Measurements from ENCODE around the gene SLC8A2. TPM values are rescaled to one million over a fixed set of nuclear protein-coding genes. Genes with fewer than 3 reads are reported as not detected.

SLC8A2 gene
- total and polyA plus RNA-seq, 10 of the 15 experiments (the other 5 are each of a cell fraction or from before 2014, with no cell fraction given): not detected

DNA sequence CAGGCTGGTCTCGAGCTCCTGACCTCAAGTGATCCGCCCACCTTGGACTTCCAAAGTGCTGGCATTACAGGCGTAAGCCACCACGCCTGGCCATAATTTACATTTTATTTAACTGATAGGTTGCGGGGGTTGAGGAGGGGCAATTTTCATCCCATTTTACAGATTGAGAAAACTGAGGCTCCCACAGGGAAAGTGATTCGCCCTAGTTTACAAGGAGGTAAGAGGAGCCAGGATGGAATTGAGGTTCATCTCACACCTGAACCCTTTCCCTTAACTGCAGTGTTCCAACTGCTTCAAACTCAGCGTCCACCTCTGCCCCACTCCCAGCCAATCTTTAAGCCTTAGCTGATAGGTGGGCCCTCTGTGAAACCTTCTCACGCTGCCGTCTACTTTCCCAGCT, 47.2 kb upstream of the SLC8A2 start (continued):
- TF ChIP-seq, protein P1, sequence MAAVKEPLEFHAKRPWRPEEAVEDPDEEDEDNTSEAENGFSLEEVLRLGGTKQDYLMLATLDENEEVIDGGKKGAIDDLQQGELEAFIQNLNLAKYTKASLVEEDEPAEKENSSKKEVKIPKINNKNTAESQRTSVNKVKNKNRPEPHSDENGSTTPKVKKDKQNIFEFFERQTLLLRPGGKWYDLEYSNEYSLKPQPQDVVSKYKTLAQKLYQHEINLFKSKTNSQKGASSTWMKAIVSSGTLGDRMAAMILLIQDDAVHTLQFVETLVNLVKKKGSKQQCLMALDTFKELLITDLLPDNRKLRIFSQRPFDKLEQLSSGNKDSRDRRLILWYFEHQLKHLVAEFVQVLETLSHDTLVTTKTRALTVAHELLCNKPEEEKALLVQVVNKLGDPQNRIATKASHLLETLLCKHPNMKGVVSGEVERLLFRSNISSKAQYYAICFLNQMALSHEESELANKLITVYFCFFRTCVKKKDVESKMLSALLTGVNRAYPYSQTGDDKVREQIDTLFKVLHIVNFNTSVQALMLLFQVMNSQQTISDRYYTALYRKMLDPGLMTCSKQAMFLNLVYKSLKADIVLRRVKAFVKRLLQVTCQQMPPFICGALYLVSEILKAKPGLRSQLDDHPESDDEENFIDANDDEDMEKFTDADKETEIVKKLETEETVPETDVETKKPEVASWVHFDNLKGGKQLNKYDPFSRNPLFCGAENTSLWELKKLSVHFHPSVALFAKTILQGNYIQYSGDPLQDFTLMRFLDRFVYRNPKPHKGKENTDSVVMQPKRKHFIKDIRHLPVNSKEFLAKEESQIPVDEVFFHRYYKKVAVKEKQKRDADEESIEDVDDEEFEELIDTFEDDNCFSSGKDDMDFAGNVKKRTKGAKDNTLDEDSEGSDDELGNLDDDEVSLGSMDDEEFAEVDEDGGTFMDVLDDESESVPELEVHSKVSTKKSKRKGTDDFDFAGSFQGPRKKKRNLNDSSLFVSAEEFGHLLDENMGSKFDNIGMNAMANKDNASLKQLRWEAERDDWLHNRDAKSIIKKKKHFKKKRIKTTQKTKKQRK (IDR thresholded peaks at IDR 0.05; ENCODE audit: low read depth, low read length): no peak
- no peak for TF ChIP-seq JUND (IDR thresholded peaks at IDR 0.05; ENCODE audit: low read depth, low read length)

DNA sequence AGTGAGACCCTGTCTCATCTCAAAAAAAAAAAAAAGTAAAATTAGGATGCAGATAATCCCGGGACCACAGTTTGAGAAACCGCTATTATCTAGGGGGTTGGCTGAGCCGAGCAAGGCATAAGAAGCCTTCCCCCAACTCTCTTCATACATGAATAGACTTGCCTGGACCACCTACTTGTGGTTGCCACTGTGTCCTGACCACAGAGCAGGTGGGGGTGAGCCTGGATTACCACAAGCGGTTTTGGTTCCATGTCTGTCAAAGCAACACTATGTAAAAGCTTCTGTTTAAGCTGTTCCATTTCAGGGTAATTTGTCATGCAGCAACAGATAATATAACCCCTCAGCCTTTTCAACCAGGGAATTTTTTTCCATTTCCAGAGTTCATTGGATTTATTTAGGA, 46.4 kb upstream of the SLC8A2 start:
- Histone ChIP-seq H3K9me3 (replicated peaks; ENCODE audit: control insufficient read depth, insufficient read depth, low read length) (no peaks in the 10 kb centered on the region; the same call in 2 of the 3 replicates), H3K9ac (ENCODE audit: control insufficient read depth, insufficient read depth, low read length) (no peak overlapping the region), H3K4me3 (no peak overlapping the region), H3K27me3 (replicated peaks in 1 of 2; ENCODE audit: control insufficient read depth in 2 of 2, insufficient read depth in 2 of 2, low read length in 1 of 2) (no peaks in the 10 kb centered on the region; a peak in 1 of 4 replicates), H4K20me1 (ENCODE audit: control insufficient read depth, insufficient read depth) (no peaks in the 10 kb centered on the region), H3K36me3 (ENCODE audit: control insufficient read depth in 2 of 2, insufficient read depth in 2 of 2, low read length in 1 of 2) (no peaks in the 10 kb centered on the region), H3K4me1 (ENCODE audit: control insufficient read depth, insufficient read depth, low read length) (peaks cover 36% of the 10 kb centered on the region), H3K27ac (ENCODE audit: control insufficient read depth, insufficient read depth) (no peak overlapping the region), H3K4me2 (ENCODE audit: control insufficient read depth, insufficient read depth) (peak overlapping the region; percentile 75), H2AFZ (ENCODE audit: control insufficient read depth, low read depth, low read length) (no peak overlapping the region), H3K79me2 (ENCODE audit: control insufficient read depth, insufficient read depth, low read length) (peaks cover 17% of the 10 kb centered on the region)
- ChIA-PET CTCF (interaction anchor here (0.6 to 1.5 kb wide), 4 partner anchors 34 to 169 kb away, joined by 3 to 6 read pairs (median 4); partner anchors contain the start of genes DHX34 and KPTN), RAD21 (ENCODE audit: unreplicated experiment) (interaction anchor here (0.6 to 1.3 kb wide), 7 partner anchors 25 to 244 kb away, joined by 3 to 5 read pairs (median 4); partner anchors contain the start of gene KPTN), POLR2A (interaction anchor here (0.9 to 1.2 kb wide), 3 partner anchors 9 to 82 kb away, joined by 3 to 7 read pairs (median 3); no protein-coding TSS in a partner anchor), SMC1A (ENCODE audit: uncharacterized antibody, unreplicated experiment) (interaction anchor here (1.1 to 2.2 kb wide), 9 partner anchors 10 to 84 kb away, joined by 3 to 6 read pairs (median 4); partner anchors contain the start of gene KPTN)
- FAIRE-seq (no peak), ATAC-seq (peak; percentile 41), DNase-seq (ENCODE audit: low read depth, low spot score) (peak; percentile 90)
- in situ Hi-C loops (cut with MboI) (no loop called here), intact Hi-C loops (cut with micrococcal nuclease; ENCODE audit: unreplicated experiment) (loop anchor here (5.0 to 10.0 kb wide), 2 partner anchors 233 to 586 kb away; no protein-coding TSS in a partner anchor)
- WGBS (ENCODE audit: insufficient coverage, insufficient replicate concordance, low lambda C conversion rate, missing lambda C conversion rate): 13% methylated on average over 4 of the region's 4 CpGs
- no TSS peak for BruUV-seq (replicated peaks)
- TF ChIP-seq, protein P2, sequence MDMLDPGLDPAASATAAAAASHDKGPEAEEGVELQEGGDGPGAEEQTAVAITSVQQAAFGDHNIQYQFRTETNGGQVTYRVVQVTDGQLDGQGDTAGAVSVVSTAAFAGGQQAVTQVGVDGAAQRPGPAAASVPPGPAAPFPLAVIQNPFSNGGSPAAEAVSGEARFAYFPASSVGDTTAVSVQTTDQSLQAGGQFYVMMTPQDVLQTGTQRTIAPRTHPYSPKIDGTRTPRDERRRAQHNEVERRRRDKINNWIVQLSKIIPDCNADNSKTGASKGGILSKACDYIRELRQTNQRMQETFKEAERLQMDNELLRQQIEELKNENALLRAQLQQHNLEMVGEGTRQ (IDR thresholded peaks at IDR 0.05; ENCODE audit: borderline replicate concordance, low read depth, low read length): no peak
- TF ChIP-seq RAD21 (IDR thresholded peaks at IDR 0.05; ENCODE audit: insufficient read depth, low read depth, low read length): 0 out of 2 replicates have a peak, but pooled peaks have one; percentile 4
- TF ChIP-seq JUND (IDR thresholded peaks at IDR 0.05; ENCODE audit: low read depth, low read length): no peak
- no peak for TF ChIP-seq LARP7 (IDR thresholded peaks at IDR 0.05)
- TF ChIP-seq, protein P3, sequence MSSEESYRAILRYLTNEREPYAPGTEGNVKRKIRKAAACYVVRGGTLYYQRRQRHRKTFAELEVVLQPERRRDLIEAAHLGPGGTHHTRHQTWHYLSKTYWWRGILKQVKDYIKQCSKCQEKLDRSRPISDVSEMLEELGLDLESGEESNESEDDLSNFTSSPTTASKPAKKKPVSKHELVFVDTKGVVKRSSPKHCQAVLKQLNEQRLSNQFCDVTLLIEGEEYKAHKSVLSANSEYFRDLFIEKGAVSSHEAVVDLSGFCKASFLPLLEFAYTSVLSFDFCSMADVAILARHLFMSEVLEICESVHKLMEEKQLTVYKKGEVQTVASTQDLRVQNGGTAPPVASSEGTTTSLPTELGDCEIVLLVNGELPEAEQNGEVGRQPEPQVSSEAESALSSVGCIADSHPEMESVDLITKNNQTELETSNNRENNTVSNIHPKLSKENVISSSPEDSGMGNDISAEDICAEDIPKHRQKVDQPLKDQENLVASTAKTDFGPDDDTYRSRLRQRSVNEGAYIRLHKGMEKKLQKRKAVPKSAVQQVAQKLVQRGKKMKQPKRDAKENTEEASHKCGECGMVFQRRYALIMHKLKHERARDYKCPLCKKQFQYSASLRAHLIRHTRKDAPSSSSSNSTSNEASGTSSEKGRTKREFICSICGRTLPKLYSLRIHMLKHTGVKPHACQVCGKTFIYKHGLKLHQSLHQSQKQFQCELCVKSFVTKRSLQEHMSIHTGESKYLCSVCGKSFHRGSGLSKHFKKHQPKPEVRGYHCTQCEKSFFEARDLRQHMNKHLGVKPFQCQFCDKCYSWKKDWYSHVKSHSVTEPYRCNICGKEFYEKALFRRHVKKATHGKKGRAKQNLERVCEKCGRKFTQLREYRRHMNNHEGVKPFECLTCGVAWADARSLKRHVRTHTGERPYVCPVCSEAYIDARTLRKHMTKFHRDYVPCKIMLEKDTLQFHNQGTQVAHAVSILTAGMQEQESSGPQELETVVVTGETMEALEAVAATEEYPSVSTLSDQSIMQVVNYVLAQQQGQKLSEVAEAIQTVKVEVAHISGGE (CRISPR knock-in tag; IDR thresholded peaks at IDR 0.05): no peak
- TF ChIP-seq, protein P4, sequence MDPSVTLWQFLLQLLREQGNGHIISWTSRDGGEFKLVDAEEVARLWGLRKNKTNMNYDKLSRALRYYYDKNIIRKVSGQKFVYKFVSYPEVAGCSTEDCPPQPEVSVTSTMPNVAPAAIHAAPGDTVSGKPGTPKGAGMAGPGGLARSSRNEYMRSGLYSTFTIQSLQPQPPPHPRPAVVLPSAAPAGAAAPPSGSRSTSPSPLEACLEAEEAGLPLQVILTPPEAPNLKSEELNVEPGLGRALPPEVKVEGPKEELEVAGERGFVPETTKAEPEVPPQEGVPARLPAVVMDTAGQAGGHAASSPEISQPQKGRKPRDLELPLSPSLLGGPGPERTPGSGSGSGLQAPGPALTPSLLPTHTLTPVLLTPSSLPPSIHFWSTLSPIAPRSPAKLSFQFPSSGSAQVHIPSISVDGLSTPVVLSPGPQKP (IDR thresholded peaks at IDR 0.05; ENCODE audit: low read depth, low read length): no peak
- no peak for TF ChIP-seq IRF3 (IDR thresholded peaks at IDR 0.05)
- TF ChIP-seq SMARCA5 (IDR thresholded peaks at IDR 0.05): no peak
